ENCODE measurements around the gene SSTR5.

The SSTR5 gene

GRCh38 chr16:1072526-1073261, at the start of gene SSTR5:
Gene SSTR5 (plus strand): TSS chr16:1072747. CDS start chr16:1078869, 6,122 bp downstream.
- no peak for DNase-seq

GRCh38 chr16:1024138-1024537, 48.4 kb upstream of the SSTR5 start:
- DNase-seq: no peak

- peak; percentile 27 for DNase-seq
Measured at GRCh38 chr16:1025183-1025809, 47.3 kb upstream of the SSTR5 start.

- no peak for DNase-seq
Measured at GRCh38 chr16:1026057-1026783, 46.3 kb upstream of the SSTR5 start.

- no peak for DNase-seq
Measured at GRCh38 chr16:1026784-1027500, 45.6 kb upstream of the SSTR5 start.

GRCh38 chr16:1027501-1027815, 45.1 kb upstream of the SSTR5 start:
- no peak for DNase-seq

GRCh38 chr16:1028056-1028455, 44.5 kb upstream of the SSTR5 start:
- DNase-seq: no peak

- DNase-seq: no peak
Measured at GRCh38 chr16:1028524-1029258, 43.9 kb upstream of the SSTR5 start.

- DNase-seq: no peak
Measured at GRCh38 chr16:1029259-1029545, 43.3 kb upstream of the SSTR5 start.

- no peak for DNase-seq
Measured at GRCh38 chr16:1030473-1030901, 42.1 kb upstream of the SSTR5 start.

GRCh38 chr16:1031666-1032065, 40.9 kb upstream of the SSTR5 start:
- DNase-seq: no peak

- DNase-seq: no peak
Measured at GRCh38 chr16:1032607-1033006, 39.9 kb upstream of the SSTR5 start.

GRCh38 chr16:1033128-1033679, 39.3 kb upstream of the SSTR5 start:
- DNase-seq: no peak

GRCh38 chr16:1034230-1035065, 38.1 kb upstream of the SSTR5 start:
- DNase-seq: no peak

GRCh38 chr16:1035066-1035415, 37.5 kb upstream of the SSTR5 start:
- DNase-seq: no peak

- DNase-seq: no peak
Measured at GRCh38 chr16:1036166-1036565, 36.4 kb upstream of the SSTR5 start.

- no peak for DNase-seq
Measured at GRCh38 chr16:1036726-1037393, 35.7 kb upstream of the SSTR5 start.

- DNase-seq: no peak
Measured at GRCh38 chr16:1037394-1038257, 34.9 kb upstream of the SSTR5 start.

- no peak for DNase-seq
Measured at GRCh38 chr16:1038932-1039331, 33.6 kb upstream of the SSTR5 start.

- no peak for DNase-seq
Measured at GRCh38 chr16:1039762-1040161, 32.8 kb upstream of the SSTR5 start.

Data from stimulated activated CD4-positive, alpha-beta T cell treated with anti-CD3 and anti-CD28 coated beads, Interleukin-15, amount 100 ng/mL, for 24 hours (primary cell).